Stimulated activated CD8-positive, alpha-beta memory T cell treated with anti-CD3 and anti-CD28 coated beads, Interleukin-2, amount 100 ng/mL, for 48 hours (primary cell): Measurements from ENCODE around the gene POU4F1.

Source experiments
- DNase-seq, 2 donors: peaks; one replicate each; pipeline ENCODE4 v3.0.0-alpha.2; 2020; ENCODE audit warnings: low read depth in 2 of 2

POU4F1 gene

GRCh38 chr13:78593652-78594455 lies 9.5 kb downstream of the POU4F1 start:
- no peak for DNase-seq

GRCh38 chr13:78593129-78593528 lies 10.2 kb downstream of the POU4F1 start:
- no peak for DNase-seq

GRCh38 chr13:78592584-78592983 lies 10.8 kb downstream of the POU4F1 start:
- DNase-seq, result no peak

- no peak for DNase-seq
These were observed 14.1 kb downstream of the POU4F1 start for GRCh38 chr13:78589206-78589605.

- no peak for DNase-seq
These were observed 16.0 kb downstream of the POU4F1 start for GRCh38 chr13:78587395-78587794.

GRCh38 chr13:78586706-78587105 lies 16.6 kb downstream of the POU4F1 start:
- no peak for DNase-seq

- DNase-seq, result no peak
These were observed 27.1 kb downstream of the POU4F1 start for GRCh38 chr13:78576261-78576660.

- no peak for DNase-seq
These were observed 30.9 kb downstream of the POU4F1 start for GRCh38 chr13:78572459-78572858.

- no peak for DNase-seq
These were observed 34.3 kb downstream of the POU4F1 start for GRCh38 chr13:78569029-78569428.

GRCh38 chr13:78566631-78567030 lies 36.7 kb downstream of the POU4F1 start:
- DNase-seq, result no peak

GRCh38 chr13:78562237-78562889 lies 41.0 kb downstream of the POU4F1 start:
- DNase-seq, result no peak
